HepG2 (cell line): ENCODE measurements around the gene MREG. TPM values are rescaled to one million over a fixed set of nuclear protein-coding genes. Genes with fewer than 3 reads are reported as not detected.
A peak's percentile ranks its signal among the peaks of the same experiment; 100 is the strongest.

Experiments used
- ATRX ChIP-seq: sonication (generic); formaldehyde crosslinking; IDR thresholded peaks from 2 replicates; pipeline ENCODE4 v1.4.0; 2020; ENCODE audit warnings: missing genetic modification reagents, borderline replicate concordance
- CCAR2 ChIP-seq: fragments of 200-400 bp; formaldehyde crosslinking; optimal IDR thresholded peaks from 2 replicates; pipeline ENCODE3; 2018; ENCODE audit warnings: low read depth, mild to moderate bottlenecking, low read length, moderate library complexity
- CREB1 ChIP-seq, 2 experiments: fragments of 450-650 bp in 1 of 2; IDR thresholded peaks; 2 replicates each; pipeline ENCODE4 v1.6.1; 2016 to 2017; ENCODE audit warnings: control low read depth in 1 of 2, mild to moderate bottlenecking in 1 of 2, missing compliant biosample characterization in 1 of 2, missing genetic modification characterization in 1 of 2
- DMAP1 ChIP-seq: IDR thresholded peaks from 2 replicates; pipeline ENCODE4 v1.6.1; 2016
- ESRRA ChIP-seq: sonication (generic); formaldehyde crosslinking; IDR thresholded peaks from 2 replicates; pipeline ENCODE4 v1.5.1; 2020; ENCODE audit warnings: mild to moderate bottlenecking, low read depth, missing genetic modification reagents
- GPN1 ChIP-seq: sonication (generic); formaldehyde crosslinking; IDR thresholded peaks from 2 replicates; pipeline ENCODE4 v1.5.1; 2020; ENCODE audit warnings: missing genetic modification reagents, borderline replicate concordance
- HMGA1 ChIP-seq: sonication (generic); formaldehyde crosslinking; conservative IDR thresholded peaks from 2 replicates; pipeline ENCODE4 v1.4.0; 2020; ENCODE audit warnings: missing genetic modification reagents
- MEF2D ChIP-seq: sonication (generic); formaldehyde crosslinking; IDR thresholded peaks from 2 replicates; pipeline ENCODE4 v1.5.1; 2020; ENCODE audit warnings: mild to moderate bottlenecking, missing genetic modification reagents
- NFE2 ChIP-seq: sonication (generic); formaldehyde crosslinking; IDR thresholded peaks from 2 replicates; pipeline ENCODE4 v1.4.0; 2020; ENCODE audit warnings: missing genetic modification reagents
- NFYB ChIP-seq: sonication (generic); formaldehyde crosslinking; IDR thresholded peaks from 2 replicates; pipeline ENCODE4 v1.4.0; 2020; ENCODE audit warnings: missing genetic modification reagents
- POGK ChIP-seq: sonication (generic); formaldehyde crosslinking; conservative IDR thresholded peaks from 2 replicates; pipeline ENCODE4 v1.8.0; 2022; ENCODE audit warnings: mild to moderate bottlenecking, moderate library complexity, missing genetic modification reagents
- POGZ ChIP-seq: sonication (generic); formaldehyde crosslinking; IDR thresholded peaks from 2 replicates; pipeline ENCODE4 v1.4.0; 2020; ENCODE audit warnings: mild to moderate bottlenecking, missing genetic modification reagents
- PREB ChIP-seq: sonication (generic); formaldehyde crosslinking; IDR thresholded peaks from 2 replicates; pipeline ENCODE4 v1.4.0; 2020; ENCODE audit warnings: missing genetic modification reagents
- SNAPC5 ChIP-seq: sonication (generic); formaldehyde crosslinking; IDR thresholded peaks from 2 replicates; pipeline ENCODE4 v1.8.1; 2023; ENCODE audit warnings: mild to moderate bottlenecking, missing genetic modification reagents, borderline replicate concordance
- SRSF4 ChIP-seq: fragments of 200-400 bp; formaldehyde crosslinking; IDR thresholded peaks from one replicate; pipeline ENCODE4 v1.6.1; 2018; ENCODE audit warnings: mild to moderate bottlenecking, low read depth, low read length, moderate library complexity; ENCODE audit not compliant: poor library complexity, severe bottlenecking
- TAF1 ChIP-seq: sonication (generic); formaldehyde crosslinking; IDR thresholded peaks from 2 replicates; pipeline ENCODE4 v1.4.0; 2020; ENCODE audit warnings: missing genetic modification reagents
- U2AF1 ChIP-seq: fragments of 200-400 bp; formaldehyde crosslinking; optimal IDR thresholded peaks from 2 replicates; pipeline ENCODE3; 2017; ENCODE audit warnings: mild to moderate bottlenecking, low read depth, low read length
- ZBTB14 ChIP-seq: sonication (generic); formaldehyde crosslinking; IDR thresholded peaks from 2 replicates; pipeline ENCODE4 v1.4.0; 2020; ENCODE audit warnings: missing genetic modification reagents
- ZBTB21 ChIP-seq: sonication (generic); formaldehyde crosslinking; IDR thresholded peaks from 2 replicates; pipeline ENCODE4 v1.4.0; 2020; ENCODE audit warnings: missing genetic modification reagents
- ZNF101 ChIP-seq: sonication (generic); formaldehyde crosslinking; IDR thresholded peaks from 2 replicates; pipeline ENCODE4 v1.4.0; 2020; ENCODE audit warnings: mild to moderate bottlenecking, low read depth, missing genetic modification reagents, borderline replicate concordance
- ZNF232 ChIP-seq: sonication (generic); formaldehyde crosslinking; IDR thresholded peaks from 2 replicates; pipeline ENCODE4 v1.4.0; 2020; ENCODE audit warnings: missing genetic modification reagents, borderline replicate concordance
- ZNF260 ChIP-seq: sonication (generic); formaldehyde crosslinking; IDR thresholded peaks from 2 replicates; pipeline ENCODE4 v1.4.0; 2020; ENCODE audit warnings: missing genetic modification reagents, low read depth, mild to moderate bottlenecking, borderline replicate concordance
- ZNF274 ChIP-seq: sonication (generic); formaldehyde crosslinking; IDR thresholded peaks from 2 replicates; pipeline ENCODE4 v1.5.1; 2020; ENCODE audit warnings: mild to moderate bottlenecking, missing genetic modification reagents
- ZNF383 ChIP-seq: sonication (generic); formaldehyde crosslinking; IDR thresholded peaks from 2 replicates; pipeline ENCODE4 v1.4.0; 2020; ENCODE audit warnings: missing genetic modification reagents, mild to moderate bottlenecking, borderline replicate concordance
- ZNF441 ChIP-seq: sonication (generic); formaldehyde crosslinking; IDR thresholded peaks from 2 replicates; pipeline ENCODE4 v1.7.0; 2021; ENCODE audit warnings: missing genetic modification reagents, borderline replicate concordance
- ZNF724P ChIP-seq: sonication (generic); formaldehyde crosslinking; IDR thresholded peaks from 2 replicates; pipeline ENCODE4 v1.8.0; 2022; ENCODE audit warnings: missing genetic modification reagents, borderline replicate concordance
- polyA plus RNA-seq, 8 experiments: library from polyadenylated mRNA; depleted of rRNA in 3 of 8; stranded (reverse) in 7 of 8; unstranded in 1 of 8; fragments of >200 nt; fragmentation: Illumina TruSeq in 4 of 8; extraction: Trizol in 4 of 8; gene quantifications; 2 replicates each; pipeline versions ENCODE4 v1.2.1 to v1.2.3, GENCODE V29; 2011 to 2016; ENCODE audit warnings: low read depth in 4 of 8, missing spikeins in 1 of 8, mixed read lengths in 1 of 8; ENCODE audit not compliant: insufficient read depth in 1 of 8
- total RNA-seq, 5 experiments: library from RNA; depleted of rRNA; stranded (reverse); fragments of >200 nt; fragmentation: Illumina TruSeq; extraction: Trizol; gene quantifications; 2 replicates each; pipeline ENCODE4 v1.2.3, GENCODE V29; 2016; ENCODE audit warnings: low read depth in 1 of 5

MREG gene
- total and polyA plus RNA-seq, 2 of the 13 experiments (the other 11 are each of a cell fraction or from before 2014, with no cell fraction given), result 7.5 to 23.3 TPM

GRCh38 chr2:215920244-215921100 is 92.9 kb downstream of the MREG start (continued):
- TF ChIP-seq HMGA1, result no peak
- TF ChIP-seq PREB, result no peak
- TF ChIP-seq SRSF4, result no peak
- TF ChIP-seq NFE2 (CRISPR knock-in tag), result no peak
- peak; percentile 71; the same call in 1 of the 2 replicates for TF ChIP-seq POGZ (CRISPR knock-in tag)
- TF ChIP-seq SNAPC5 (CRISPR knock-in tag), result no peak
- TF ChIP-seq TAF1 (CRISPR knock-in tag), result no peak
- peak; percentile 41; the same call in 1 of the 2 replicates for TF ChIP-seq MEF2D (CRISPR knock-in tag)
- TF ChIP-seq DMAP1, result no peak; the same call in 1 of the 2 replicates
- TF ChIP-seq CREB1 (IDR thresholded peaks at IDR 0.05), result no peak
- peak; percentile 41 for TF ChIP-seq CREB1 (CRISPR knock-in tag; IDR thresholded peaks at IDR 0.05)
- no peak for TF ChIP-seq U2AF1
- TF ChIP-seq ZBTB21, result no peak
- TF ChIP-seq ZNF232 (CRISPR knock-in tag), result no peak; the same call in 1 of the 2 replicates
- TF ChIP-seq ZNF724P (CRISPR knock-in tag), result no peak
- no peak for TF ChIP-seq ZBTB14
- TF ChIP-seq ESRRA (CRISPR knock-in tag), result no peak
- TF ChIP-seq ZNF383 (CRISPR knock-in tag), result no peak
- 0 out of 2 replicates have a peak, but pooled peaks have one; percentile 47 for TF ChIP-seq ZNF101 (CRISPR knock-in tag)
- no peak for TF ChIP-seq ZNF274 (CRISPR knock-in tag)
- TF ChIP-seq ZNF441, result no peak
- TF ChIP-seq NFYB, result no peak
- TF ChIP-seq CCAR2, result no peak
- TF ChIP-seq POGK (CRISPR knock-in tag), result no peak; the same call in 1 of the 2 replicates
- TF ChIP-seq GPN1 (CRISPR knock-in tag), result no peak
- no peak for TF ChIP-seq ATRX
- TF ChIP-seq ZNF260 (CRISPR knock-in tag), result no peak
